ENCODE measurements around the gene AOPEP. TPM values are rescaled to one million over a fixed set of nuclear protein-coding genes. Genes with fewer than 3 reads are reported as not detected.
A peak's percentile ranks its signal among the peaks of the same experiment; 100 is the strongest.

AOPEP gene
- total and polyA plus RNA-seq, 2 of the 13 experiments (the other 11 are each of a cell fraction or from before 2014, with no cell fraction given), result 22.2 to 41.6 TPM

- TF ChIP-seq FOXA3 (CRISPR knock-in tag; IDR thresholded peaks at IDR 0.05) (peak; percentile 51; the same call in 1 of the 2 replicates), GPN1 (CRISPR knock-in tag; IDR thresholded peaks at IDR 0.05; ENCODE audit: borderline replicate concordance) (no peak), STAG1 (CRISPR knock-in tag; IDR thresholded peaks at IDR 0.05) (peak; percentile 21), ZFP91 (CRISPR knock-in tag; IDR thresholded peaks at IDR 0.05; ENCODE audit: borderline replicate concordance) (peak; percentile 42; the same call in 1 of the 2 replicates), GPBP1L1 (CRISPR knock-in tag; IDR thresholded peaks at IDR 0.05) (no peak), ZNF350 (CRISPR knock-in tag; IDR thresholded peaks at IDR 0.05; ENCODE audit: borderline replicate concordance, low read depth) (0 out of 2 replicates have a peak, but pooled peaks have one; percentile 28), NFIC (IDR thresholded peaks at IDR 0.05; ENCODE audit: low read length) (no peak), SNAI1 (CRISPR knock-in tag; IDR thresholded peaks at IDR 0.05; ENCODE audit: borderline replicate concordance) (peak; percentile 59; the same call in 1 of the 2 replicates), ZNF550 (CRISPR knock-in tag; IDR thresholded peaks at IDR 0.05; ENCODE audit: borderline replicate concordance) (no peak), NR0B2 (CRISPR knock-in tag; IDR thresholded peaks at IDR 0.05) (peak; percentile 30; the same call in 1 of the 2 replicates), NFYB (CRISPR knock-in tag; IDR thresholded peaks at IDR 0.05) (no peak), TFDP2 (CRISPR knock-in tag; IDR thresholded peaks at IDR 0.05) (no peak), ZNF800 (CRISPR knock-in tag; IDR thresholded peaks at IDR 0.05) (no peak), SALL1 (CRISPR knock-in tag; IDR thresholded peaks at IDR 0.05) (peak; percentile 69), ZNF501 (CRISPR knock-in tag; IDR thresholded peaks at IDR 0.05) (0 out of 2 replicates have a peak, but pooled peaks have one; percentile 45), FOXP4 (CRISPR knock-in tag; IDR thresholded peaks at IDR 0.05) (peak; percentile 71), MLX (CRISPR knock-in tag; IDR thresholded peaks at IDR 0.05) (no peak), TFDP1 (CRISPR knock-in tag; IDR thresholded peaks at IDR 0.05; ENCODE audit: borderline replicate concordance) (no peak), XRCC5 (optimal IDR thresholded peaks at IDR 0.05; ENCODE audit: low read length) (peak; percentile 35)
Observed at GRCh38 chr9:94692601-94693000, 33.9 kb upstream of the AOPEP start (continued).
